Adrenal gland (tissue), 12 donors: Measurements from ENCODE around the gene NAA20. TPM values are rescaled to one million over a fixed set of nuclear protein-coding genes. Genes with fewer than 3 reads are reported as not detected.
A peak's percentile ranks its signal among the peaks of the same experiment; 100 is the strongest.

Source experiments
- DNase-seq, 7 donors: peaks; one replicate each; pipeline ENCODE4 v3.0.0-alpha.2; 2019 to 2020
- H3K27ac ChIP-seq, 5 donors: fragments of 200-600 bp; sonication (generic) in 4 of 5; 1 replicate in 3 of 5; 2 replicates in 2 of 5; pipeline versions ENCODE4 v1.5.1 to v1.8.0; 2016 to 2020; ENCODE audit warnings: mild to moderate bottlenecking in 1 of 5
- H3K27me3 ChIP-seq: fragments of 200-600 bp; 2 replicates; pipeline ENCODE4 v1.8.0; 2021
- H3K36me3 ChIP-seq, 2 donors: fragments of 200-600 bp; replicated peaks in 1 of 2; 1 replicate in 1 of 2; 2 replicates in 1 of 2; pipeline versions ENCODE4 v1.5.1 to v1.8.0; 2018 to 2022
- H3K4me1 ChIP-seq, 2 donors: fragments of 200-600 bp; replicated peaks in 1 of 2; 1 replicate in 1 of 2; 2 replicates in 1 of 2; pipeline versions ENCODE4 v1.5.1 to v1.8.0; 2018 to 2021
- H3K4me3 ChIP-seq, 4 donors: fragments of 200-600 bp; sonication (generic) in 3 of 4; one replicate each; pipeline ENCODE4 v1.5.1; 2016 to 2018
- H3K9me3 ChIP-seq, 3 donors: fragments of 200-600 bp; sonication (generic) in 1 of 3; replicated peaks in 1 of 3; 1 replicate in 2 of 3; 2 replicates in 1 of 3; pipeline versions ENCODE4 v1.5.1 to v1.8.0; 2016 to 2021
- CTCF ChIP-seq, 6 experiments: fragments of 450-650 bp in 4 of 6; fragments of 200-600 bp in 2 of 6; sonication (generic) in 1 of 6; IDR thresholded peaks; 1 replicate in 5 of 6; 2 replicates in 1 of 6; pipeline versions ENCODE4 v1.5.1 to v1.8.0; 2016 to 2021; ENCODE audit warnings: antibody characterized with exemption in 6 of 6, mild to moderate bottlenecking in 2 of 6, moderate library complexity in 1 of 6
- POLR2A ChIP-seq, 2 donors: fragments of 450-650 bp; IDR thresholded peaks; one replicate each; pipeline ENCODE4 v1.6.1; 2017; ENCODE audit warnings: antibody characterized with exemption in 2 of 2, mild to moderate bottlenecking in 2 of 2, moderate library complexity in 1 of 2
- WGBS, 4 donors: extraction: QIAGEN DNeasy Blood & Tissue Kit in 2 of 4; methylation state at CpG; one replicate each; pipeline versions ENCODE4 v1.1.5 to v1.1.7; 2013 to 2017; 5-methylcytosine and 5-hydroxymethylcytosine counted together
- intact Hi-C, 2 donors: fragments of 100-400 bp; cut with DNase I; formaldehyde crosslinking; loops; one replicate each; pipeline versions ENCODE4 v1.14.1 to v1.15.0; 2022 to 2023
- polyA plus RNA-seq, 3 donors: library from polyadenylated mRNA; stranded (reverse); fragments of 200-250 nt in 2 of 3; fragments of 350-450 nt in 1 of 3; fragmentation: Illumina TruSeq in 1 of 3; extraction: RNeasy Lipid Tissue Mini Kit (QIAGEN cat#74804) in 1 of 3; gene quantifications; one replicate each; pipeline ENCODE4 v1.2.3, GENCODE V29; 2013 to 2014
- total RNA-seq, 9 donors: library from RNA; depleted of rRNA in 4 of 9; stranded (reverse); fragments of >200 nt in 4 of 9; fragments of 120-200 nt in 1 of 9; fragmentation: NEBNext Ultra II Directional in 1 of 9; extraction: Animal tissue kit (Norgen Biotek cat#: 25700) in 1 of 9; gene quantifications; one replicate each; pipeline versions ENCODE4 v1.1.0 to v1.2.4, GENCODE V29; 2013 to 2023
- donor health status: healthy with polysubstance abuse.
- donor health status: Bipolar disorder and iron deficiency.
- donor health status: DM: yes; HTN: yes; CAD: no.
- donor health status: DM: no; HTN: no; CAD: no.
- donor health status: DM: no; HTN: no; CAD: no.
- donor health status: DM: yes; HTN: yes; CAD: no.

NAA20 gene
- total and polyA plus RNA-seq, 12 donors: 19.4 to 124 (median 59.0) TPM

- DNase-seq: peak in 1 of 7 donors; percentile 17
- Histone ChIP-seq H3K36me3 (peaks cover 0 to 6% of the 10 kb centered on the region in 2 donors), H3K9me3 (no peaks in the 10 kb centered on the region), H3K4me1 (peaks cover 22 to 24% of the 10 kb centered on the region in 2 donors), H3K27ac (peak overlapping the region in 1 of 5 donors; percentile 50), H3K4me3 (no peak overlapping the region), H3K27me3 (no peaks in the 10 kb centered on the region)
- TF ChIP-seq CTCF (IDR thresholded peaks at IDR 0.05) (no peak), POLR2A (IDR thresholded peaks at IDR 0.05) (no peak)
- WGBS, 4 donors: 76 to 82% (median 79%) methylated on average over 11 of the region's 11 CpGs
- intact Hi-C loops: no loop called here
These were observed 46.0 kb upstream of the NAA20 start for GRCh38 chr20:19971116-19971515.

- Histone ChIP-seq H3K36me3 (no peaks in the 10 kb centered on the region), H3K27me3 (no peaks in the 10 kb centered on the region), H3K4me1 (peaks cover 39 to 41% of the 10 kb centered on the region in 2 donors), H3K4me3 (peak overlapping the region in 1 of 4 donors; percentile 68), H3K9me3 (no peaks in the 10 kb centered on the region), H3K27ac (peak overlapping the region; percentile 74 to 94 (median 90))
- 9 to 31% (median 17%) methylated on average over 7 of the region's 7 CpGs for WGBS, 4 donors
- intact Hi-C loops: no loop called here
- DNase-seq: peak in 6 of 7 donors; percentile 72 to 85 (median 82)
- no peak for TF ChIP-seq CTCF (IDR thresholded peaks at IDR 0.05)
- no peak for TF ChIP-seq POLR2A (IDR thresholded peaks at IDR 0.05)
These were observed 43.1 kb upstream of the NAA20 start for GRCh38 chr20:19973961-19974629.

GRCh38 chr20:19974630-19975435 is 42.3 kb upstream of the NAA20 start:
- Histone ChIP-seq H3K4me1 (peaks cover 39 to 43% of the 10 kb centered on the region in 2 donors), H3K36me3 (no peaks in the 10 kb centered on the region), H3K27ac (peak overlapping the region; percentile 74 to 94 (median 90)), H3K27me3 (no peaks in the 10 kb centered on the region), H3K4me3 (peak overlapping the region in 3 of 4 donors; percentile 8 to 68 (median 41)), H3K9me3 (no peaks in the 10 kb centered on the region)
- DNase-seq: peak; percentile 88 to 95 (median 94)
- no peak for TF ChIP-seq CTCF (IDR thresholded peaks at IDR 0.05)
- peak; percentile 28 to 81 for TF ChIP-seq POLR2A (IDR thresholded peaks at IDR 0.05)
- 1 to 10% (median 9%) methylated on average over 16 to 44 of the region's 44 CpGs for WGBS, 4 donors
- intact Hi-C loops: no loop called here

- peak in 6 of 7 donors; percentile 30 to 69 (median 38) for DNase-seq
- H3K27ac ChIP-seq: peak overlapping the region; percentile 74 to 94 (median 90)
- no peak for TF ChIP-seq POLR2A (IDR thresholded peaks at IDR 0.05)
- no peak for TF ChIP-seq CTCF (IDR thresholded peaks at IDR 0.05)
- intact Hi-C loops: no loop called here
- H3K9me3 ChIP-seq: no peaks in the 10 kb centered on the region
- H3K4me3 ChIP-seq: peak overlapping the region in 3 of 4 donors; percentile 8 to 68 (median 41)
- no peaks in the 10 kb centered on the region for H3K36me3 ChIP-seq
- WGBS, 4 donors: 13 to 32% (median 19%) methylated on average over 15 to 18 of the region's 18 CpGs
- H3K27me3 ChIP-seq: no peaks in the 10 kb centered on the region
- H3K4me1 ChIP-seq: peaks cover 39 to 46% of the 10 kb centered on the region in 2 donors
These were observed 41.7 kb upstream of the NAA20 start for GRCh38 chr20:19975436-19975799.
